BLaER1 treated with 17β-estradiol and CSF1 and Interleukin-3, amounts not matched to agents 10 nM and 100 nM (cell line): ENCODE data around the gene ABCB9.

Source experiments
- H3K27ac ChIP-seq, 11 experiments: shearing (Covaris generic); formaldehyde crosslinking; 2 replicates each; pipeline ENCODE4 v1.8.1; 2022
- H3K27me3 ChIP-seq, 11 experiments: shearing (Covaris generic); formaldehyde crosslinking; 2 replicates each; pipeline ENCODE4 v1.8.1; 2022
- H3K36me3 ChIP-seq, 11 experiments: shearing (Covaris generic); formaldehyde crosslinking; 2 replicates each; pipeline ENCODE4 v1.8.1; 2022
- H3K4me1 ChIP-seq, 10 experiments: shearing (Covaris generic); formaldehyde crosslinking; 2 replicates each; pipeline ENCODE4 v1.8.1; 2022
- H3K4me2 ChIP-seq, 11 experiments: shearing (Covaris generic); formaldehyde crosslinking; 2 replicates each; pipeline ENCODE4 v1.8.1; 2022
- H3K4me3 ChIP-seq, 10 experiments: shearing (Covaris generic); formaldehyde crosslinking; 2 replicates each; pipeline ENCODE4 v1.8.1; 2022
- H3K9ac ChIP-seq, 11 experiments: shearing (Covaris generic); formaldehyde crosslinking; 2 replicates each; pipeline ENCODE4 v1.8.1; 2022
- H3K9me3 ChIP-seq, 11 experiments: shearing (Covaris generic); formaldehyde crosslinking; replicated peaks in 1 of 11; 2 replicates each; pipeline ENCODE4 v1.8.1; 2022
- H4K20me1 ChIP-seq, 11 experiments: shearing (Covaris generic); formaldehyde crosslinking; 2 replicates each; pipeline ENCODE4 v1.8.1; 2022
- Cebpa-rat ChIP-seq, 11 experiments: shearing (Covaris generic); IDR thresholded peaks; 2 replicates each; pipeline ENCODE4 v1.8.1; 2022

ABCB9 gene

GRCh38 chr12:122986258-122986871 lies 20.1 kb upstream of the ABCB9 start:
- H3K36me3 ChIP-seq = peaks cover 8 to 83% (median 38%) of the 10 kb centered on the region in 11 experiments; a peak in 21 of 22 replicates
- no peaks in the 10 kb centered on the region for H3K27me3 ChIP-seq
- no peak for TF ChIP-seq Cebpa-rat (IDR thresholded peaks at IDR 0.05)

GRCh38 chr12:122985338-122986257 lies 19.3 kb upstream of the ABCB9 start:
- peak overlapping the region in 9 of 11 experiments; percentile 9 to 52 (median 38); a peak in 8 of 22 replicates for H3K9ac ChIP-seq
- TF ChIP-seq Cebpa-rat (IDR thresholded peaks at IDR 0.05) = no peak

More at GRCh38 chr12:122986258-122986871, 20.1 kb upstream of the ABCB9 start:
- Histone ChIP-seq H3K4me1 (peaks cover 37 to 42% (median 40%) of the 10 kb centered on the region in 10 experiments), H3K9me3 (no peaks in the 10 kb centered on the region), H3K27ac (no peak overlapping the region), H3K9ac (no peak overlapping the region), H3K4me2 (no peak overlapping the region), H4K20me1 (peaks cover 24 to 58% (median 35%) of the 10 kb centered on the region in 11 experiments; a peak in 20 of 22 replicates), H3K4me3 (no peak overlapping the region)

GRCh38 chr12:122984612-122985337 lies 18.5 kb upstream of the ABCB9 start:
- peak overlapping the region in 8 of 11 experiments; percentile 2 to 56 (median 36); a peak in 12 of 22 replicates for H3K27ac ChIP-seq
- no peaks in the 10 kb centered on the region for H3K27me3 ChIP-seq
- peak overlapping the region in 10 of 11 experiments; percentile 9 to 58 (median 39); a peak in 12 of 22 replicates for H3K9ac ChIP-seq
- peaks cover 39 to 46% (median 44%) of the 10 kb centered on the region in 10 experiments for H3K4me1 ChIP-seq
- H3K36me3 ChIP-seq = peaks cover 8 to 70% (median 38%) of the 10 kb centered on the region in 11 experiments; a peak in 21 of 22 replicates
- no peak overlapping the region for H3K4me3 ChIP-seq
- peak overlapping the region; percentile 70 to 99 (median 96); a peak in 21 of 22 replicates for H3K4me2 ChIP-seq
- no peak for TF ChIP-seq Cebpa-rat (IDR thresholded peaks at IDR 0.05)
- no peaks in the 10 kb centered on the region for H3K9me3 ChIP-seq
- peaks cover 24 to 53% (median 40%) of the 10 kb centered on the region in 11 experiments; a peak in 20 of 22 replicates for H4K20me1 ChIP-seq

More at GRCh38 chr12:122985338-122986257, 19.3 kb upstream of the ABCB9 start:
- peak overlapping the region in 7 of 11 experiments; percentile 89 to 99 (median 96); a peak in 8 of 22 replicates for H3K4me2 ChIP-seq
- no peaks in the 10 kb centered on the region for H3K27me3 ChIP-seq
- peaks cover 37 to 44% (median 41%) of the 10 kb centered on the region in 10 experiments for H3K4me1 ChIP-seq
- H3K36me3 ChIP-seq = peaks cover 8 to 76% (median 38%) of the 10 kb centered on the region in 11 experiments; a peak in 21 of 22 replicates
- peak overlapping the region in 4 of 11 experiments; percentile 35 to 56 (median 40); a peak in 2 of 22 replicates for H3K27ac ChIP-seq
- H3K9me3 ChIP-seq = no peaks in the 10 kb centered on the region
- H3K4me3 ChIP-seq = no peak overlapping the region
- H4K20me1 ChIP-seq = peaks cover 24 to 55% (median 40%) of the 10 kb centered on the region in 11 experiments; a peak in 20 of 22 replicates

GRCh38 chr12:122983789-122984515 lies 17.7 kb upstream of the ABCB9 start:
- peaks cover 24 to 57% (median 40%) of the 10 kb centered on the region in 11 experiments; a peak in 20 of 22 replicates for H4K20me1 ChIP-seq
- H3K9ac ChIP-seq = peak overlapping the region; percentile 25 to 95 (median 54); a peak in 18 of 22 replicates
- no peak for TF ChIP-seq Cebpa-rat (IDR thresholded peaks at IDR 0.05)
- H3K9me3 ChIP-seq = no peaks in the 10 kb centered on the region
- no peaks in the 10 kb centered on the region for H3K27me3 ChIP-seq
- peaks cover 47 to 55% (median 52%) of the 10 kb centered on the region in 10 experiments for H3K4me1 ChIP-seq
- peak overlapping the region in 3 of 10 experiments; percentile 11 to 41 (median 28); a peak in 2 of 20 replicates for H3K4me3 ChIP-seq
- peak overlapping the region; percentile 70 to 99 (median 96) for H3K4me2 ChIP-seq
- H3K27ac ChIP-seq = peak overlapping the region in 8 of 11 experiments; percentile 22 to 56 (median 42); a peak in 13 of 22 replicates
- H3K36me3 ChIP-seq = peaks cover 8 to 74% (median 41%) of the 10 kb centered on the region in 11 experiments; a peak in 21 of 22 replicates

GRCh38 chr12:122982963-122983788 lies 16.9 kb upstream of the ABCB9 start:
- Histone ChIP-seq H3K27me3 (no peaks in the 10 kb centered on the region), H3K9ac (peak overlapping the region; percentile 87 to 100 (median 94); a peak in 18 of 22 replicates), H3K4me2 (peak overlapping the region; percentile 89 to 99 (median 96)), H4K20me1 (peaks cover 24 to 63% (median 40%) of the 10 kb centered on the region in 11 experiments; a peak in 20 of 22 replicates), H3K36me3 (peaks cover 8 to 74% (median 49%) of the 10 kb centered on the region in 11 experiments; a peak in 21 of 22 replicates), H3K9me3 (no peaks in the 10 kb centered on the region), H3K4me1 (peaks cover 54 to 62% (median 59%) of the 10 kb centered on the region in 10 experiments), H3K27ac (peak overlapping the region in 6 of 11 experiments; percentile 28 to 100 (median 90); a peak in 7 of 22 replicates), H3K4me3 (peak overlapping the region in 9 of 10 experiments; percentile 82 to 97 (median 96); a peak in 13 of 20 replicates)
- no peak for TF ChIP-seq Cebpa-rat (IDR thresholded peaks at IDR 0.05)

GRCh38 chr12:122982477-122982815 lies 16.2 kb upstream of the ABCB9 start:
- peaks cover 56 to 69% (median 66%) of the 10 kb centered on the region in 10 experiments for H3K4me1 ChIP-seq
- peak overlapping the region; percentile 82 to 97 (median 96); a peak in 19 of 20 replicates for H3K4me3 ChIP-seq
- peaks cover 24 to 63% (median 40%) of the 10 kb centered on the region in 11 experiments; a peak in 20 of 22 replicates for H4K20me1 ChIP-seq
- no peaks in the 10 kb centered on the region for H3K9me3 ChIP-seq
- H3K27me3 ChIP-seq = no peaks in the 10 kb centered on the region
- no peak for TF ChIP-seq Cebpa-rat (IDR thresholded peaks at IDR 0.05)
- peaks cover 8 to 74% (median 47%) of the 10 kb centered on the region in 11 experiments; a peak in 21 of 22 replicates for H3K36me3 ChIP-seq
- peak overlapping the region; percentile 89 to 99 (median 96) for H3K4me2 ChIP-seq
- H3K9ac ChIP-seq = peak overlapping the region; percentile 87 to 100 (median 94)
- peak overlapping the region in 6 of 11 experiments; percentile 28 to 100 (median 92); a peak in 9 of 22 replicates for H3K27ac ChIP-seq
